ENCODE measurements around the gene HECA.
"Not testable (repeated sequence)": the region's sequence is repeated elsewhere in the genome, so short reads cannot be mapped to it uniquely, and the experiment has no call there.

The HECA gene

GRCh38 chr6:139151425-139152087 is 16.7 kb downstream of the HECA start:
- H3K27ac ChIP-seq (ENCODE audit: low read depth, low read length) = no peak overlapping the region
- H3K79me2 ChIP-seq (ENCODE audit: control insufficient read depth, insufficient read depth, low read length, unreplicated experiment) = peaks cover 54% of the 10 kb centered on the region
- no peak overlapping the region for H2AFZ ChIP-seq (ENCODE audit: low read length, unreplicated experiment)
- no peaks in the 10 kb centered on the region for H3K36me3 ChIP-seq (ENCODE audit: insufficient read depth, low read length)
- no peaks in the 10 kb centered on the region for H3K27me3 ChIP-seq (ENCODE audit: insufficient read depth, low read length)
- no peak overlapping the region for H3K4me3 ChIP-seq (ENCODE audit: low read depth, low read length)
- peaks cover 28% of the 10 kb centered on the region for H3K4me1 ChIP-seq (ENCODE audit: control insufficient read depth, insufficient read depth, low read length, unreplicated experiment)

GRCh38 chr6:139152088-139152891 is 17.4 kb downstream of the HECA start:
- Histone ChIP-seq H3K4me3 (ENCODE audit: low read depth, low read length) (no peak overlapping the region), H3K36me3 (ENCODE audit: insufficient read depth, low read length) (no peaks in the 10 kb centered on the region), H3K27ac (ENCODE audit: low read depth, low read length) (no peak overlapping the region), H2AFZ (ENCODE audit: low read length, unreplicated experiment) (no peak overlapping the region), H3K79me2 (ENCODE audit: control insufficient read depth, insufficient read depth, low read length, unreplicated experiment) (peaks cover 51% of the 10 kb centered on the region), H3K27me3 (ENCODE audit: insufficient read depth, low read length) (no peaks in the 10 kb centered on the region), H3K4me1 (ENCODE audit: control insufficient read depth, insufficient read depth, low read length, unreplicated experiment) (peaks cover 31% of the 10 kb centered on the region)

- no peak overlapping the region for H2AFZ ChIP-seq (ENCODE audit: low read length, unreplicated experiment)
- peaks cover 51% of the 10 kb centered on the region for H3K79me2 ChIP-seq (ENCODE audit: control insufficient read depth, insufficient read depth, low read length, unreplicated experiment)
- H3K4me1 ChIP-seq (ENCODE audit: control insufficient read depth, insufficient read depth, low read length, unreplicated experiment) = peaks cover 34% of the 10 kb centered on the region
- no peaks in the 10 kb centered on the region for H3K27me3 ChIP-seq (ENCODE audit: insufficient read depth, low read length)
- no peaks in the 10 kb centered on the region for H3K36me3 ChIP-seq (ENCODE audit: insufficient read depth, low read length)
- no peak overlapping the region for H3K4me3 ChIP-seq (ENCODE audit: low read depth, low read length)
- H3K27ac ChIP-seq (ENCODE audit: low read depth, low read length) = no peak overlapping the region
These were observed 18.0 kb downstream of the HECA start for GRCh38 chr6:139152892-139153271.

- Histone ChIP-seq H3K79me2 (ENCODE audit: control insufficient read depth, insufficient read depth, low read length, unreplicated experiment) (peaks cover 44% of the 10 kb centered on the region), H2AFZ (ENCODE audit: low read length, unreplicated experiment) (no peak overlapping the region), H3K4me3 (ENCODE audit: low read depth, low read length) (no peak overlapping the region), H3K27me3 (ENCODE audit: insufficient read depth, low read length) (no peaks in the 10 kb centered on the region), H3K36me3 (ENCODE audit: insufficient read depth, low read length) (no peaks in the 10 kb centered on the region), H3K27ac (ENCODE audit: low read depth, low read length) (no peak overlapping the region), H3K4me1 (ENCODE audit: control insufficient read depth, insufficient read depth, low read length, unreplicated experiment) (peaks cover 34% of the 10 kb centered on the region)
These were observed 19.0 kb downstream of the HECA start for GRCh38 chr6:139153855-139154254.

- H3K36me3 ChIP-seq (ENCODE audit: insufficient read depth, low read length) = no peaks in the 10 kb centered on the region
- H3K79me2 ChIP-seq (ENCODE audit: control insufficient read depth, insufficient read depth, low read length, unreplicated experiment) = peaks cover 34% of the 10 kb centered on the region
- H3K4me3 ChIP-seq (ENCODE audit: low read depth, low read length) = no peak overlapping the region
- no peak overlapping the region for H3K27ac ChIP-seq (ENCODE audit: low read depth, low read length)
- H3K4me1 ChIP-seq (ENCODE audit: control insufficient read depth, insufficient read depth, low read length, unreplicated experiment) = peaks cover 34% of the 10 kb centered on the region
- H2AFZ ChIP-seq (ENCODE audit: low read length, unreplicated experiment) = no peak overlapping the region
- no peaks in the 10 kb centered on the region for H3K27me3 ChIP-seq (ENCODE audit: insufficient read depth, low read length)
These were observed 20.1 kb downstream of the HECA start for GRCh38 chr6:139154881-139155547.

GRCh38 chr6:139156102-139156501 is 21.2 kb downstream of the HECA start:
- Histone ChIP-seq H3K79me2 (ENCODE audit: control insufficient read depth, insufficient read depth, low read length, unreplicated experiment) (peaks cover 30% of the 10 kb centered on the region), H2AFZ (ENCODE audit: low read length, unreplicated experiment) (no peak overlapping the region), H3K36me3 (ENCODE audit: insufficient read depth, low read length) (no peaks in the 10 kb centered on the region), H3K4me1 (ENCODE audit: control insufficient read depth, insufficient read depth, low read length, unreplicated experiment) (peaks cover 34% of the 10 kb centered on the region), H3K27me3 (ENCODE audit: insufficient read depth, low read length) (no peaks in the 10 kb centered on the region), H3K27ac (ENCODE audit: low read depth, low read length) (peak overlapping the region; percentile 48), H3K4me3 (ENCODE audit: low read depth, low read length) (peak overlapping the region; percentile 61)

GRCh38 chr6:139156551-139156950 is 21.7 kb downstream of the HECA start:
- peak overlapping the region; percentile 61 for H3K4me3 ChIP-seq (ENCODE audit: low read depth, low read length)

GRCh38 chr6:139157086-139157485 is 22.2 kb downstream of the HECA start:
- H3K36me3 ChIP-seq (ENCODE audit: insufficient read depth, low read length); H3K27me3 ChIP-seq (ENCODE audit: insufficient read depth, low read length): not testable (repeated sequence)
- Histone ChIP-seq H3K4me3 (ENCODE audit: low read depth, low read length) (peak overlapping the region; percentile 61), H3K79me2 (ENCODE audit: control insufficient read depth, insufficient read depth, low read length, unreplicated experiment) (peaks cover 32% of the 10 kb centered on the region), H3K4me1 (ENCODE audit: control insufficient read depth, insufficient read depth, low read length, unreplicated experiment) (peaks cover 30% of the 10 kb centered on the region), H2AFZ (ENCODE audit: low read length, unreplicated experiment) (peak overlapping the region; percentile 15), H3K27ac (ENCODE audit: low read depth, low read length) (peak overlapping the region; percentile 48)

More at GRCh38 chr6:139156551-139156950, 21.7 kb downstream of the HECA start:
- Histone ChIP-seq H3K4me1 (ENCODE audit: control insufficient read depth, insufficient read depth, low read length, unreplicated experiment) (peaks cover 34% of the 10 kb centered on the region), H3K27ac (ENCODE audit: low read depth, low read length) (peak overlapping the region; percentile 48), H3K27me3 (ENCODE audit: insufficient read depth, low read length) (no peaks in the 10 kb centered on the region), H3K36me3 (ENCODE audit: insufficient read depth, low read length) (no peaks in the 10 kb centered on the region), H2AFZ (ENCODE audit: low read length, unreplicated experiment) (no peak overlapping the region), H3K79me2 (ENCODE audit: control insufficient read depth, insufficient read depth, low read length, unreplicated experiment) (peaks cover 30% of the 10 kb centered on the region)

GRCh38 chr6:139159016-139159415 is 24.1 kb downstream of the HECA start:
- no peaks in the 10 kb centered on the region for H3K27me3 ChIP-seq (ENCODE audit: insufficient read depth, low read length)
- H2AFZ ChIP-seq (ENCODE audit: low read length, unreplicated experiment) = no peak overlapping the region
- H3K4me3 ChIP-seq (ENCODE audit: low read depth, low read length) = no peak overlapping the region
- no peaks in the 10 kb centered on the region for H3K36me3 ChIP-seq (ENCODE audit: insufficient read depth, low read length)
- H3K4me1 ChIP-seq (ENCODE audit: control insufficient read depth, insufficient read depth, low read length, unreplicated experiment) = peaks cover 23% of the 10 kb centered on the region
- H3K27ac ChIP-seq (ENCODE audit: low read depth, low read length) = no peak overlapping the region
- peaks cover 31% of the 10 kb centered on the region for H3K79me2 ChIP-seq (ENCODE audit: control insufficient read depth, insufficient read depth, low read length, unreplicated experiment)

GRCh38 chr6:139161169-139161568 is 26.3 kb downstream of the HECA start:
- no peak overlapping the region for H2AFZ ChIP-seq (ENCODE audit: low read length, unreplicated experiment)
- H3K4me3 ChIP-seq (ENCODE audit: low read depth, low read length) = no peak overlapping the region
- no peak overlapping the region for H3K27ac ChIP-seq (ENCODE audit: low read depth, low read length)
- no peaks in the 10 kb centered on the region for H3K36me3 ChIP-seq (ENCODE audit: insufficient read depth, low read length)
- H3K79me2 ChIP-seq (ENCODE audit: control insufficient read depth, insufficient read depth, low read length, unreplicated experiment) = peaks cover 16% of the 10 kb centered on the region
- H3K4me1 ChIP-seq (ENCODE audit: control insufficient read depth, insufficient read depth, low read length, unreplicated experiment) = peaks cover 6% of the 10 kb centered on the region
- no peaks in the 10 kb centered on the region for H3K27me3 ChIP-seq (ENCODE audit: insufficient read depth, low read length)
